Loucy (cell line): ENCODE results near the gene PIEZO1.

Experiments
- H2AFZ ChIP-seq: fragments of 200-600 bp; sonication (generic); 2 replicates; pipeline ENCODE4 v1.6.0; 2016; ENCODE audit warnings: antibody characterized with exemption, mild to moderate bottlenecking, low read length, moderate library complexity
- H3F3A ChIP-seq: fragments of 200-600 bp; 2 replicates; pipeline ENCODE4 v1.6.0; 2016; ENCODE audit warnings: antibody characterized with exemption, low read depth, mild to moderate bottlenecking
- H3K27me3 ChIP-seq: fragments of 200-600 bp; sonication (generic); 2 replicates; pipeline ENCODE4 v1.6.1; 2014; ENCODE audit warnings: low read length, mild to moderate bottlenecking; ENCODE audit not compliant: insufficient read depth, poor library complexity, severe bottlenecking
- H3K36me3 ChIP-seq: fragments of 200-600 bp; sonication (generic); 2 replicates; pipeline ENCODE4 v1.6.1; 2016; ENCODE audit warnings: low read length; ENCODE audit not compliant: insufficient read depth
- H3K4me1 ChIP-seq: fragments of 200-600 bp; sonication (generic); 2 replicates; pipeline ENCODE4 v1.5.1; 2014; ENCODE audit warnings: low read length, mild to moderate bottlenecking; ENCODE audit not compliant: insufficient read depth, poor library complexity, severe bottlenecking
- H3K4me2 ChIP-seq: fragments of 200-600 bp; sonication (generic); 2 replicates; pipeline ENCODE4 v1.6.0; 2014; ENCODE audit warnings: antibody characterized with exemption, low read length, low read depth, mild to moderate bottlenecking; ENCODE audit not compliant: poor library complexity, severe bottlenecking
- H3K4me3 ChIP-seq: fragments of 200-600 bp; sonication (generic); 2 replicates; pipeline ENCODE4 v1.5.1; 2014; ENCODE audit warnings: low read length, mild to moderate bottlenecking, mixed read lengths; ENCODE audit not compliant: poor library complexity, severe bottlenecking
- H3K79me2 ChIP-seq: fragments of 200-600 bp; sonication (generic); 2 replicates; pipeline ENCODE4 v1.6.1; 2014; ENCODE audit warnings: low read length; ENCODE audit not compliant: insufficient read depth
- H3K9ac ChIP-seq: fragments of 200-600 bp; sonication (generic); 2 replicates; pipeline ENCODE4 v1.6.0; 2014; ENCODE audit warnings: mild to moderate bottlenecking, low read depth, low read length, moderate library complexity; ENCODE audit not compliant: poor library complexity, severe bottlenecking
- H3K9me2 ChIP-seq: fragments of 200-600 bp; sonication (generic); replicated peaks from 2 replicates; pipeline ENCODE4 v1.6.1; 2016; ENCODE audit warnings: low read depth, low read length, mixed read lengths
- H3K9me3 ChIP-seq: fragments of 200-600 bp; sonication (generic); 2 replicates; pipeline ENCODE4 v1.6.1; 2014; ENCODE audit warnings: mild to moderate bottlenecking, antibody characterized with exemption, low read length, low read depth; ENCODE audit not compliant: insufficient read depth
- H4K20me1 ChIP-seq: fragments of 200-600 bp; sonication (generic); 2 replicates; pipeline ENCODE4 v1.6.0; 2014; ENCODE audit warnings: antibody characterized with exemption, low read length, mild to moderate bottlenecking; ENCODE audit not compliant: insufficient read depth, poor library complexity, severe bottlenecking
- EZH2phosphoT487 ChIP-seq: fragments of 200-600 bp; IDR thresholded peaks from 2 replicates; pipeline ENCODE4 v1.6.1; 2018; ENCODE audit warnings: antibody characterized with exemption, mild to moderate bottlenecking, moderate library complexity, borderline replicate concordance
- TF ChIP-seq, protein P1 (sequence below): fragments of 200-600 bp; sonication (generic); conservative IDR thresholded peaks from 2 replicates; pipeline ENCODE4 v1.5.1; 2014; ENCODE audit warnings: mild to moderate bottlenecking, antibody characterized with exemption, low read length

PIEZO1 gene

DNA sequence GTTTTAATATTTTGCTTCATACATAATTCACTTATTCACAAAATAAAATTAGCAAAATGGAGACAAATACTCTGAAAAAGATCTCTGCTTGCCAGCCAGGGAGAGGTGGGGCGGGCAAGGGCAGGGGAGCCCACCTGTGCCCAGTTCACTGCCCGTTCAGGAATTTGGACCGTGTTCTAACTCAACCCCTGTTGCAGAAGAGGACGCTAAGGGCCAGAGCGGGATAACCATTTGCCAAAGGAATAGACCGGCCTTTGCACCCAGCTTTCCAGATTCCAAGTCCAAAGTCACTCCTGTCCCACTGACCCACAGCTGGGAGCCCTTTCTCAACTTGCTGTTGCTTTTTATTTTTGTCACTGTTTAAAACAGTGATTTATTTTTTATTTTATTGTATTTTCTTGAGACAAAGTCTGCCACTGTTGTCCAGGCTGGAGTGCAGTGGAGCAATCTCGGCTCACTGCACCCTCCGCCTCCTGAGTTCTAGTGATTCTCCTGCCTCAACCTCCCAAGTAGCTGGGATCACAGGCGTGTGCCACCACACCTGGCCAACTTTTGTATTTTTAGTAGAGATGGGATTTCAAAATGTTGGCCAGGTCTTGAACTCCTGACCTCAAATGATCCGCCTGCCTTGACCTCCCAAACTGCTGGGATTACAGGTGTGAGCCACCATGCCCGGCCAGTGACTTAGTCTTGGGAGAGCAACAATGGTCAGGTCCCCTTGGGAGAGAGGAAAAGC is 2.7 kb upstream of the PIEZO1 start:
- TF ChIP-seq, protein P1, sequence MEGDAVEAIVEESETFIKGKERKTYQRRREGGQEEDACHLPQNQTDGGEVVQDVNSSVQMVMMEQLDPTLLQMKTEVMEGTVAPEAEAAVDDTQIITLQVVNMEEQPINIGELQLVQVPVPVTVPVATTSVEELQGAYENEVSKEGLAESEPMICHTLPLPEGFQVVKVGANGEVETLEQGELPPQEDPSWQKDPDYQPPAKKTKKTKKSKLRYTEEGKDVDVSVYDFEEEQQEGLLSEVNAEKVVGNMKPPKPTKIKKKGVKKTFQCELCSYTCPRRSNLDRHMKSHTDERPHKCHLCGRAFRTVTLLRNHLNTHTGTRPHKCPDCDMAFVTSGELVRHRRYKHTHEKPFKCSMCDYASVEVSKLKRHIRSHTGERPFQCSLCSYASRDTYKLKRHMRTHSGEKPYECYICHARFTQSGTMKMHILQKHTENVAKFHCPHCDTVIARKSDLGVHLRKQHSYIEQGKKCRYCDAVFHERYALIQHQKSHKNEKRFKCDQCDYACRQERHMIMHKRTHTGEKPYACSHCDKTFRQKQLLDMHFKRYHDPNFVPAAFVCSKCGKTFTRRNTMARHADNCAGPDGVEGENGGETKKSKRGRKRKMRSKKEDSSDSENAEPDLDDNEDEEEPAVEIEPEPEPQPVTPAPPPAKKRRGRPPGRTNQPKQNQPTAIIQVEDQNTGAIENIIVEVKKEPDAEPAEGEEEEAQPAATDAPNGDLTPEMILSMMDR: no peak
- TF ChIP-seq EZH2phosphoT487: no peak
- H3K4me1 ChIP-seq: peaks cover 24% of the 10 kb centered on the region

DNA sequence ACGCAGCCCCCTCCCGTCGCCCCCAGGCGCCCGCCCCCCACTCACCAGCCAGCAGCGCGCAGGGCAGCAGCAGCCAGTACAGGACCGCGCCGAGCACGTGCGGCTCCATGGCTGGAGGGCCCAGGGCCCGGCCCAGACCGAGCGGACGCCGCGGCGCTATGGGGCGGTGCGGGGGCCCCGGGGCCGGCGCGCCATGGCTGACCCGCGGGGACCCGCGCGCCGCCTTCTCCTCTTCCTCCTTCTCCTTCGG is 239 bp downstream of the PIEZO1 start:
- peak overlapping the region; percentile 79 for H3K4me2 ChIP-seq
- H3K9me3 ChIP-seq: no peaks in the 10 kb centered on the region
- H3K4me3 ChIP-seq: peak overlapping the region; percentile 79
- H3K4me1 ChIP-seq: peaks cover 27% of the 10 kb centered on the region
- no peak for TF ChIP-seq EZH2phosphoT487
- TF ChIP-seq, protein P1: no peak
- no peaks in the 10 kb centered on the region for H3K9me2 ChIP-seq
- H3K79me2 ChIP-seq: peaks cover 59% of the 10 kb centered on the region
- no peaks in the 10 kb centered on the region for H3F3A ChIP-seq
- no peaks in the 10 kb centered on the region for H3K36me3 ChIP-seq
- H3K27me3 ChIP-seq: no peaks in the 10 kb centered on the region
- peak overlapping the region; percentile 91 for H3K9ac ChIP-seq
- no peak overlapping the region for H2AFZ ChIP-seq
- H4K20me1 ChIP-seq: peaks cover 31% of the 10 kb centered on the region

More for the DNA sequence above, 2.7 kb upstream of the PIEZO1 start:
- H3K4me3 ChIP-seq: no peak overlapping the region
- peaks cover 9% of the 10 kb centered on the region for H4K20me1 ChIP-seq
- H2AFZ ChIP-seq: no peak overlapping the region
- no peaks in the 10 kb centered on the region for H3K9me3 ChIP-seq
- no peaks in the 10 kb centered on the region for H3K36me3 ChIP-seq
- no peaks in the 10 kb centered on the region for H3K27me3 ChIP-seq
- H3K79me2 ChIP-seq: peaks cover 44% of the 10 kb centered on the region
- no peak overlapping the region for H3K4me2 ChIP-seq
- H3F3A ChIP-seq: 0 out of 2 replicates have a peak, but pooled peaks cover 3% of the 10 kb centered on the region
- no peak overlapping the region for H3K9ac ChIP-seq
- H3K9me2 ChIP-seq: no peaks in the 10 kb centered on the region

DNA sequence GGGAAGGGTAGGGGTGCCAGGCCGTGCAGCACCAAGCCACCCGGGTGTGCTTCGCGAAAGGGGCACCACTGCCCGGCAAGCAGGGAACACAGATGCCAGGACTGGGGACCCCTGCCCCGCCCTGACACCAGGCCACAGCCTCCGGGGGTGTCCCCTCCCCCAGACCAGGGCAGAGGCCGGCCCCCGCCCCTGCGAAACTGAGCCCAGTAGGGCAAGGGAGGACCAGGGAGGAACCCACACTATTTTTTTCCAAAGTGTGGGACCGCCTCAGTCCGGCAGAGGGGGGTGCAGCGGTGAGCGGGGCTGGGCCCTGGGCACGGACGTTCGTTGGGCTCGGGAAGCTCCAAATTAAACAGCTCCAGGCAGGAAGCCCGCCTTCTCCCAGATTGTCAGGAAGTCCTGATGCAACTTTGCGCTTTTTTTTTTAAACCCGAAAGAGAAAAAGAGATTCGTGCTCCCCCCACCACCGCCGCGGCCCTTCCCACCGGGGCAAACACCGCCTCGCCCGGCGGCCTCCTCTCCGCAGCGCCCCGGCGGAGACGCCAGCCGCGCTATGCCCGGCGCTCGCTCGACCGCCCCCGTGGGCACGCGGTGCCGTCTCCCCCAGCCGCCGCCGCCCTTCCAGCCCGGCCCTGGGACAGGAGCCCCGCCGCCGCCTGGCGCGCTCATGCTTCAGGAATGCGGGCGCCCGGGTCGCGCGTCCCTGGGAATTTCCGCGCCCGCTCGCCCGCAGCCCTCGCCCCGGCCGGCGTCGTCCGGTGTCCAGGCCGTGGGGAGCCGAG is 755 bp downstream of the PIEZO1 start:
- peaks cover 31% of the 10 kb centered on the region for H4K20me1 ChIP-seq
- H3K79me2 ChIP-seq: peaks cover 65% of the 10 kb centered on the region
- H2AFZ ChIP-seq: no peak overlapping the region
- H3F3A ChIP-seq: no peaks in the 10 kb centered on the region
- H3K9me3 ChIP-seq: no peaks in the 10 kb centered on the region
- no peaks in the 10 kb centered on the region for H3K36me3 ChIP-seq
- peak overlapping the region; percentile 91 for H3K9ac ChIP-seq
- H3K9me2 ChIP-seq: no peaks in the 10 kb centered on the region
- H3K27me3 ChIP-seq: no peaks in the 10 kb centered on the region
- no peak for TF ChIP-seq EZH2phosphoT487
- TF ChIP-seq, protein P1: peak; percentile 38
- peak overlapping the region; percentile 79 for H3K4me2 ChIP-seq
- H3K4me3 ChIP-seq: peak overlapping the region; percentile 79
- peaks cover 27% of the 10 kb centered on the region for H3K4me1 ChIP-seq
